ENCODE results near the gene BCL2. TPM values are rescaled to one million over a fixed set of nuclear protein-coding genes. Genes with fewer than 3 reads are reported as not detected.

Gene BCL2
- total RNA-seq, 1 experiment from 2014 or later = 2.9 TPM

DNA sequence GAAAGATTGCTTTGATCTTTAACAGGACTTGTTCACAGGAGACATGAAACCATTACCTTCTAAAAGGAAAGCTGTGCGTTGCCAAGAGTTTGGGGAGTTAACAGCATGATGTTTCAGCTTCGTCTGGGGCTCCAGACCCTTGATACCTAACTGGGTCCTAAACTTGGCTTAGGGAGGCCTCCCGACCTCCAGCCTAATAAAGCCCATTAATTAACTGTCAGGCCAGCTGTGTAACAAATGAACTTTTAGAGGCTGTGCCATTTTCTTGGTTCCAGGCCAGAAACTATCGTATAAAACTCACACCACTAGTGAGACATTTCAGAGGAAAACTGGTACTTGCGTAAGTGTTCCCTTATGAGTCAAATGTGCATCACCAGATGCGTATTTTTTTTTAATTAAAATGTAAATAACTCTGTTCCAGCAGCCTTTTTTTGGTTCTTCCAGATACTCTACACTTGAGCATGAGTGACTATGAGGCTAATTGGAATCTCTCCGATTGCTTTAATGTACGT is 236.5 kb downstream of the BCL2 start:
- H3K4me1 Mint-ChIP-seq (ENCODE audit: low read depth, unreplicated experiment) = peaks cover 3% of the 10 kb centered on the region
- no peak for DNase-seq
- no peak overlapping the region for H3K4me3 Mint-ChIP-seq (ENCODE audit: low read depth, unreplicated experiment)

DNA sequence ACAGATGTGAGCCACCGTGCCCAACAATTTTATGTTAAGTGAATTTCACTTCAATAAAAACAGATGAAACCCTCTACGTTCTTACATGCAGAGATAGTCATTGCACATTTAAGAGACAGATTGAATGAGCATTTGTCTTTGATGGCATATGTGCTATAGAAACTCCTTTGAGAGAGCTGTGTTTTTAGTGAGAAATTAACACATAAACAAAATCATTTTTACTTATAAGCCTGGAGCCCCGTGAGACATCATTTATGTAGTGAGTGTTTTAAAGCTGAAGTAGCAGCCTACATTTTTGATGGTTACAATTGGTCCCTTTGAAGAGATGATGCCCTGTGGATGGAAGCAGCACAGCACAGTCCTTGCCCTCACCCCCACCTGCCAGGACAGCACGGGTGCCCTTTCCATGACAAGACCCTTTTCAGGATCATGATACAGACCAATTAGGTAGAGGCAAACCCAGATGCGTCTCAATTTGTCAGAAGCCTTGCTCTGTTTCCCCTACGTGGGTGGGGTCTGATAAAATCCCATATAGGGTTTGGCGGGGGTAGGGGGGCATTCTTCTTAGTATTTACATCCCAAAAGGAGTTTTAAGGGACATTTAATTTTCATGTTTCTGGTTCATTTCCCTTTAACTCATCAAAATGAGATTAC is 237.1 kb downstream of the BCL2 start:
- no TSS peak for BruUV-seq (replicated peaks)
- TF ChIP-seq, protein P1, sequence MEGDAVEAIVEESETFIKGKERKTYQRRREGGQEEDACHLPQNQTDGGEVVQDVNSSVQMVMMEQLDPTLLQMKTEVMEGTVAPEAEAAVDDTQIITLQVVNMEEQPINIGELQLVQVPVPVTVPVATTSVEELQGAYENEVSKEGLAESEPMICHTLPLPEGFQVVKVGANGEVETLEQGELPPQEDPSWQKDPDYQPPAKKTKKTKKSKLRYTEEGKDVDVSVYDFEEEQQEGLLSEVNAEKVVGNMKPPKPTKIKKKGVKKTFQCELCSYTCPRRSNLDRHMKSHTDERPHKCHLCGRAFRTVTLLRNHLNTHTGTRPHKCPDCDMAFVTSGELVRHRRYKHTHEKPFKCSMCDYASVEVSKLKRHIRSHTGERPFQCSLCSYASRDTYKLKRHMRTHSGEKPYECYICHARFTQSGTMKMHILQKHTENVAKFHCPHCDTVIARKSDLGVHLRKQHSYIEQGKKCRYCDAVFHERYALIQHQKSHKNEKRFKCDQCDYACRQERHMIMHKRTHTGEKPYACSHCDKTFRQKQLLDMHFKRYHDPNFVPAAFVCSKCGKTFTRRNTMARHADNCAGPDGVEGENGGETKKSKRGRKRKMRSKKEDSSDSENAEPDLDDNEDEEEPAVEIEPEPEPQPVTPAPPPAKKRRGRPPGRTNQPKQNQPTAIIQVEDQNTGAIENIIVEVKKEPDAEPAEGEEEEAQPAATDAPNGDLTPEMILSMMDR (IDR thresholded peaks at IDR 0.05; ENCODE audit: unreplicated experiment) = no peak
- Mint-ChIP-seq H3K36me3 (ENCODE audit: insufficient read depth, unreplicated experiment) (no peaks in the 10 kb centered on the region), H3K27ac (ENCODE audit: unreplicated experiment) (no peak overlapping the region), H3K4me3 (ENCODE audit: low read depth, unreplicated experiment) (no peak overlapping the region), H3K9me3 (ENCODE audit: low read depth, unreplicated experiment) (peaks cover 6% of the 10 kb centered on the region), H3K27me3 (ENCODE audit: unreplicated experiment) (no peaks in the 10 kb centered on the region), H3K4me1 (ENCODE audit: low read depth, unreplicated experiment) (no peaks in the 10 kb centered on the region)
- DNase-seq = no peak
- intact Hi-C loops (cut with micrococcal nuclease; ENCODE audit: unreplicated experiment) = no loop called here
- CTCF ChIA-PET = no interaction called here

More for the DNA sequence above, 236.5 kb downstream of the BCL2 start:
- Mint-ChIP-seq H3K27me3 (ENCODE audit: unreplicated experiment) (no peaks in the 10 kb centered on the region), H3K36me3 (ENCODE audit: insufficient read depth, unreplicated experiment) (no peaks in the 10 kb centered on the region), H3K9me3 (ENCODE audit: low read depth, unreplicated experiment) (peaks cover 6% of the 10 kb centered on the region), H3K27ac (ENCODE audit: unreplicated experiment) (no peak overlapping the region)
- TF ChIP-seq, protein P1 (IDR thresholded peaks at IDR 0.05; ENCODE audit: unreplicated experiment) = no peak
- CTCF ChIA-PET = no interaction called here
- intact Hi-C loops (cut with micrococcal nuclease; ENCODE audit: unreplicated experiment) = no loop called here
- BruUV-seq (replicated peaks) = no TSS peak

DNA sequence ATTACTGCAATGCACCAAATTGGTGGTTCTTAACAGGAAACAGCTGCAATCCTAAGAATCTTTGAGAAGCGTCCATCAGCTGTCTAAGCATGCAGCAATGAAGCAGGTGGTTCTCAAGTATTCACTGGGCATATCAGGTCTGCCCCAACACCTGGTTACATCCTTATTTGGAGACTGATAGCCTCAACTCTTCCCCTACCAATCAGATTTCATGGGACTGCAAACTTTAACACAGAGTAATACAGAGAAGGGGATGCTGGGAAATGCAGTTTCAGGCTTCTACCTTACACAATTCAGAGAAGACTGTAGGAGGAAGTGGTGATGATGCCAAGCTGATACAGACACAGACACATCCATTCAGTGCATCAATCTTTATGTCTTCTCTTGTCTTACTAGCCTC is 240.5 kb downstream of the BCL2 start:
- peaks cover 9% of the 10 kb centered on the region for H3K4me1 Mint-ChIP-seq (ENCODE audit: low read depth, unreplicated experiment)
- CTCF ChIA-PET = no interaction called here
- peaks cover 6% of the 10 kb centered on the region for H3K9me3 Mint-ChIP-seq (ENCODE audit: low read depth, unreplicated experiment)
- DNase-seq = no peak
- TF ChIP-seq, protein P1 (IDR thresholded peaks at IDR 0.05; ENCODE audit: unreplicated experiment) = no peak
- H3K27ac Mint-ChIP-seq (ENCODE audit: unreplicated experiment) = no peak overlapping the region
- H3K4me3 Mint-ChIP-seq (ENCODE audit: low read depth, unreplicated experiment) = no peak overlapping the region
- no TSS peak for BruUV-seq (replicated peaks)
- intact Hi-C loops (cut with micrococcal nuclease; ENCODE audit: unreplicated experiment) = loop anchor here (10.0 kb wide), 1 partner anchor 444 kb away; no protein-coding TSS in a partner anchor
- H3K27me3 Mint-ChIP-seq (ENCODE audit: unreplicated experiment) = no peaks in the 10 kb centered on the region
- H3K36me3 Mint-ChIP-seq (ENCODE audit: insufficient read depth, unreplicated experiment) = peaks cover 8% of the 10 kb centered on the region

DNA sequence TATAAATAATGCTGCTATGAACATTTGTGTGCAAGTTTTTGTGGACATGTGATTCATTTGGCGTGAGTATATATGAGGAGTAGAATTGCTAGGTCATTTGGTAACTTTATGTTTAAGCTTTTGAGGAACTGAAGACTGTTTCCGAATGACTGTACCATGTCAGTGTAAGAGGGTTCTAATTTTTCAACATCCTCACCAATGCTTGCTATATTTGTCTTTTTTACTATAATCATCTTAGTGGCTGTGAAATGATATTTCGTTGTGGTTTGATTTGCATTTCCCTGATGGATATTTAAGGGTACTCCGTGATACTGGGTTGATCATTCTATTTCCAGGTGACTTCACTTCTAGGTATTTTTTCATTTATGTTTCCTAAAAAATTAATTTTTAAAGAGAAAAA is 241.1 kb downstream of the BCL2 start:
- CTCF ChIA-PET = no interaction called here
- DNase-seq = no peak
- TF ChIP-seq, protein P1 (IDR thresholded peaks at IDR 0.05; ENCODE audit: unreplicated experiment) = no peak
- no peak overlapping the region for H3K27ac Mint-ChIP-seq (ENCODE audit: unreplicated experiment)
- H3K9me3 Mint-ChIP-seq (ENCODE audit: low read depth, unreplicated experiment) = peaks cover 6% of the 10 kb centered on the region
- intact Hi-C loops (cut with micrococcal nuclease; ENCODE audit: unreplicated experiment) = loop anchor here (10.0 kb wide), 1 partner anchor 444 kb away; no protein-coding TSS in a partner anchor
- H3K36me3 Mint-ChIP-seq (ENCODE audit: insufficient read depth, unreplicated experiment) = peaks cover 8% of the 10 kb centered on the region
- H3K4me1 Mint-ChIP-seq (ENCODE audit: low read depth, unreplicated experiment) = peaks cover 9% of the 10 kb centered on the region
- no peak overlapping the region for H3K4me3 Mint-ChIP-seq (ENCODE audit: low read depth, unreplicated experiment)
- BruUV-seq (replicated peaks) = no TSS peak
- no peaks in the 10 kb centered on the region for H3K27me3 Mint-ChIP-seq (ENCODE audit: unreplicated experiment)

Measured in Calu3 (cell line).